NB4 (cell line): Measurements from ENCODE around the gene POLR3E.

Experiments used
- DNase-seq: peaks from one replicate; pipeline ENCODE4 v3.0.0; 2010; ENCODE audit warnings: low read depth
- H3K4me3 ChIP-seq: one replicate; pipeline ENCODE4 v1.5.1; 2011; ENCODE audit warnings: mild to moderate bottlenecking, low read depth, low read length, moderate library complexity
- MAX ChIP-seq: IDR thresholded peaks from 2 replicates; pipeline ENCODE4 v1.6.1; 2011; ENCODE audit warnings: low read depth, low read length
- MYC ChIP-seq: IDR thresholded peaks from 2 replicates; pipeline ENCODE4 v1.6.1; 2011; ENCODE audit warnings: low read depth, low read length
- POLR2A ChIP-seq: IDR thresholded peaks from 2 replicates; pipeline ENCODE4 v1.6.1; 2011; ENCODE audit warnings: mild to moderate bottlenecking; ENCODE audit not compliant: insufficient read length; ENCODE audit errors: extremely low read depth
- TF ChIP-seq, protein P1 (sequence below): IDR thresholded peaks from one replicate; pipeline ENCODE4 v1.5.1; 2012; ENCODE audit warnings: low read depth, low read length

Gene POLR3E

DNA sequence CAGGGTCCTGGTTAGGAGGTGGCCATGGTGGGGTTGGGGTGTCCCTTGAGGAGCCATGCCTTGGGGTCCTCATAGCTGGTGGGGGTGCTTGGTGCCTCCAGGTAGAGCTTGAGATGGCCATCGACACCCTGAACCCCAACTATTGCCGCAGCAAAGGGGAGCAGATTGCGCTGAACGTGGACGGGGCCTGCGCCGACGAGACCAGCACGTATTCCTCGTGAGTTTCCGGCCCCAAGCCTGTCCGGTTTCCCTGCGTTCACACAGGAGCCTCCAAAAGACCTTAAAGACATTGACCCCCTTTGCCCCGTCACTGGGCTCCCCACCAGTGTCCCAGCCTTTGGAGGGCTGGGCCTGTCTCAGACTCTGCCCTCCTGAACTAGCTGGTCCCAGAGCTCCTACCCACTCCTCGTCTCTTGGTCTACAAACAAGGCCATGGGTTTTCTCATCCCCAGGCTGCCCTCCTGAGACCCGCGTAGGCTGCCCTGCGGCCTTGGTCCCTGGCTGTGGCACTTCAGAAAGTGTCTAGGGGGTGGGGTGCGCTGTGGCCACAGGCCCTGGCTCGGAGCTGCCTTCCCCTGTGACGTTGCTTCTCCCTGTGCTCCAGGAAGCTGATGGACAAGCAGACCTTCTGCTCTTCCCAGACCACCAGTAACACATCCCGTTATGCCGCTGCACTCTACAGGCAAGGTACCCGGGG, 11.8 kb downstream of the POLR3E start:
- TF ChIP-seq MAX (no peak), MYC (no peak), POLR2A (no peak)
- TF ChIP-seq, protein P1, sequence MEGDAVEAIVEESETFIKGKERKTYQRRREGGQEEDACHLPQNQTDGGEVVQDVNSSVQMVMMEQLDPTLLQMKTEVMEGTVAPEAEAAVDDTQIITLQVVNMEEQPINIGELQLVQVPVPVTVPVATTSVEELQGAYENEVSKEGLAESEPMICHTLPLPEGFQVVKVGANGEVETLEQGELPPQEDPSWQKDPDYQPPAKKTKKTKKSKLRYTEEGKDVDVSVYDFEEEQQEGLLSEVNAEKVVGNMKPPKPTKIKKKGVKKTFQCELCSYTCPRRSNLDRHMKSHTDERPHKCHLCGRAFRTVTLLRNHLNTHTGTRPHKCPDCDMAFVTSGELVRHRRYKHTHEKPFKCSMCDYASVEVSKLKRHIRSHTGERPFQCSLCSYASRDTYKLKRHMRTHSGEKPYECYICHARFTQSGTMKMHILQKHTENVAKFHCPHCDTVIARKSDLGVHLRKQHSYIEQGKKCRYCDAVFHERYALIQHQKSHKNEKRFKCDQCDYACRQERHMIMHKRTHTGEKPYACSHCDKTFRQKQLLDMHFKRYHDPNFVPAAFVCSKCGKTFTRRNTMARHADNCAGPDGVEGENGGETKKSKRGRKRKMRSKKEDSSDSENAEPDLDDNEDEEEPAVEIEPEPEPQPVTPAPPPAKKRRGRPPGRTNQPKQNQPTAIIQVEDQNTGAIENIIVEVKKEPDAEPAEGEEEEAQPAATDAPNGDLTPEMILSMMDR: no peak
- H3K4me3 ChIP-seq: no peak overlapping the region
- no peak for DNase-seq

GRCh38 chr16:22311520-22311919, 14.3 kb downstream of the POLR3E start:
- DNase-seq: no peak
- H3K4me3 ChIP-seq: no peak overlapping the region
- TF ChIP-seq, protein P1: no peak
- TF ChIP-seq MYC: no peak
- TF ChIP-seq POLR2A: no peak
- no peak for TF ChIP-seq MAX

- no peak overlapping the region for H3K4me3 ChIP-seq
- DNase-seq: no peak
- TF ChIP-seq MAX (no peak), POLR2A (no peak), MYC (no peak)
- TF ChIP-seq, protein P1: no peak
Observed at GRCh38 chr16:22312897-22313781, 15.9 kb downstream of the POLR3E start.

DNA sequence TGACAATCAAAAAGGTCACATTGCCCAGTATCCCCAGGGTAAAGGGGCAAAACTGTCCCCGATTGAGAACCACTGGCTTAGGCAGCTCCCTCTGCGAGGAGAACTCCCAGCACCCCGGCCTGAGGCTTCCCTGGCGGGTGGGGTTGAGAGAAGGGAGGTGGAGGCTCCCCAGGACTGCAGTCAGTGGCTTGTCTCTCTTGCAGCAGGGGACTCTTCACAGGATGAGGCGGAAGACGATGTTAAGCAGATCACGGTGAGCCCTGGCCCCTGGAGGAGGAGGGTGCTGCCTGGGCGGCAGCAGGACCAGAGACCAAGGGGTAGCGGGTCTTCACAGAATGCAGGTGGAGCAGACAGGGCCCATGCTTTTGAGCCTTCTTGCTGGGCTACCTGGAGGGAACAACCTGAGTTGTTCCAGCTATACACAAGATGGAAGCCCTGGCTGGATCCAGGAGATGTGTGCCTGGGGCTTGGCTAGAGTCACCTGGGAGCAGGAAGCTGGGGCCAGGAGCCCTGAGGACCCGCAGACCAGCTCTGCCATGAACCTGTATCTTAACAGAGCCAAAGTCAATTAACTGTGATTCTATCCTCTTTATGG, 16.8 kb downstream of the POLR3E start:
- H3K4me3 ChIP-seq: no peak overlapping the region
- no peak for TF ChIP-seq MAX
- no peak for DNase-seq

DNA sequence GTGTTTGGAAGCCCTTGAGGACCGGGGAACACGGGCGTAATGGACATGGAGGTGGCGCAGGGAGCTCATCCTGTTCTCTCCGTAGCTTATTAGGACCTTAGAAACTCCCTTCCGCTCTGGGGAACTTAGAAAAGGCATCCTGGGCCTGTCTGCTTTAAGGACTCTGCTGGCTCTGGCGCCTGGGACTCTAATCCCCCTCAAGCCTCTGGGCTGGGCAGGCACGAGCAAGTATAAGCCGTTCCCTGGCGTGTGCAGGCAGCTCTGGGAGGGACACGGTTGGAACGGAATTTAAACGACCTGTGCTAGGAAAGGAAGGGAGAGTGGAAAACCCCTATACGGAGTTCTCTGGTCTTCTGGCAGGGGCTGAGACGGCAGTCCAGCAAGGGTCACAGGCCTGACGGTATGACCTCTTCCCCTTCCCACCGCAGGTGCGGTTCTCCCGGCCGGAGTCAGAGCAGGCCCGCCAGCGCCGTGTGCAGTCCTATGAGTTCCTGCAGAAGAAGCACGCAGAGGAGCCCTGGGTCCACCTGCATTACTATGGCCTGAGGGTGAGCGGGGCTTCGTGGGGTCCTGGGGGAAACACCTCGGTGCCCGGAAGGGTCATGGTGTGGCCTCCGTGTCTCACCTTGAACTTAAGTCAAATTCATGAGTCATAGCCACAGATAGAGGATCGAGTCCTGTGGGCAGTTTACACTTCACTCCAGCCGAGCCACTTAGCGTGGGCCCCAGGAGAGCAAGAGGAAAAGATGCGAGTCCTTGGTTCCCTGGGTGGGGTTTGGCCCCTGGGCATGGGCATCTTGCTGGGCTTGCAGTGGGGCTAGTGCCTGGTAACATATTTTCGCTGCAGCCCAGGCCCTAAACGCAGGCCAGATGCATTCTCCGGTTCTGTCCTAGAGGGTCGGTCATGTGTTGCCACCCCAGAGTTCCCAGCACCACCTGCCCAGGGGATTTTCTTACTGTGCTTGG, 17.7 kb downstream of the POLR3E start:
- H3K4me3 ChIP-seq: no peak overlapping the region
- no peak for DNase-seq
- TF ChIP-seq POLR2A: no peak
- no peak for TF ChIP-seq MYC
- TF ChIP-seq, protein P1: no peak
- no peak for TF ChIP-seq MAX
